HG03095 (cell line): ENCODE measurements around the gene GDNF.
"Not testable (repeated sequence)": the region's sequence is repeated elsewhere in the genome, so short reads cannot be mapped to it uniquely, and the experiment has no call there.

Experiments used
- ATAC-seq: cut with Tn5 transposase; IDR thresholded peaks from one replicate; pipeline ENCODE4 v1.9.1; 2021; ENCODE audit warnings: moderate library complexity; ENCODE audit not compliant: unreplicated experiment

GDNF gene

GRCh38 chr5:37787742-37788141 lies 52.1 kb downstream of the GDNF start:
- no peak for ATAC-seq

DNA sequence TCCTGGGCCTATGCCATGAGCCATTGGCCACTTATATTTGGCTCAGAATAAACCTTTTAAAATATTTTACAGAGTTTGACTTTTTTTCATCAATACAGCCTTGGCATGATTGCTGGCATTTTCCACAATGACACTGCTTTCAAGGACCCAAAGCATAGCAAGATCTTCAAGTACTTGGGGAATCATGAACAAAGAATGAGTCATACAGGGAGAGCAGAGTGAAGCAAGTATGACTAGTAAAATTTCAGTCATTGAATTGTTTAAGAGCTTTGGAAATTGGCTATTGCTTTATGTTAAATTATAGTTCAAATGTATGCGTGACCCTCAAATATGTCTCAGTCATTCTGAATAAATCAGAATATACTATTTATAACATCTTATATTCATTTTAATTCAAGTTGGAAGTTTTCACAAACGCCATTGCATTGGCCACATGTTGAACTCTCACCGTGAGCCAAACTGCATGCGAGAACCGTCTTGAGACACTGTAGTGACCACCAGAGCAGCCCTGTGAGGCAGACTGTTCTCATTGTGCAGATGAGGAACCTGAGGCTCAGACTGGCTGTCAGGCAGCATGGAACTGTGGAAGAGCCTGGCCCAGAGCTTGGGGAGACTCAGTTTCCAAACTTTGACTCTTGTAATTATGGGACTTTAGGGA lies 52.9 kb downstream of the GDNF start:
- ATAC-seq: no peak

- ATAC-seq: no peak
Measured at GRCh38 chr5:37786416-37786815, 53.4 kb downstream of the GDNF start.

DNA sequence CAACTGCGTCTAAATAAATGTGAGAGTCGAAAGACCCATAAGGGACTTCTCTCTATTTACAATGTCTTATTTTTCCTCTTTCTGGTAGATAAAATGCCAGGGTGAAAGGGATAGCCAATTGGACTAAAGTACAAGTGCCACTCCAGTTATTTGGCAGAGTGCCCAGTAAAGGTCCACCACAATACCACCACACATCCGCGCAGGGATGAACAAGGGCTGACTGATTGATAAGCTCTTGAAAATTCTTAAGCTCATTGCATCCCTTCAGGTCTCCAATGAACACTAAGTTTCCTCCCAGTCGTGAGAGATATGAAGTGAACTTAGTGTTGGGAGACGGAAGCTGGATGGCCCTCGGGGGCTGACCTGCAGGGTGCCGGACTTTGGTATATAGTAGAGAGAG lies 58.4 kb downstream of the GDNF start:
- not testable (repeated sequence) for ATAC-seq

DNA sequence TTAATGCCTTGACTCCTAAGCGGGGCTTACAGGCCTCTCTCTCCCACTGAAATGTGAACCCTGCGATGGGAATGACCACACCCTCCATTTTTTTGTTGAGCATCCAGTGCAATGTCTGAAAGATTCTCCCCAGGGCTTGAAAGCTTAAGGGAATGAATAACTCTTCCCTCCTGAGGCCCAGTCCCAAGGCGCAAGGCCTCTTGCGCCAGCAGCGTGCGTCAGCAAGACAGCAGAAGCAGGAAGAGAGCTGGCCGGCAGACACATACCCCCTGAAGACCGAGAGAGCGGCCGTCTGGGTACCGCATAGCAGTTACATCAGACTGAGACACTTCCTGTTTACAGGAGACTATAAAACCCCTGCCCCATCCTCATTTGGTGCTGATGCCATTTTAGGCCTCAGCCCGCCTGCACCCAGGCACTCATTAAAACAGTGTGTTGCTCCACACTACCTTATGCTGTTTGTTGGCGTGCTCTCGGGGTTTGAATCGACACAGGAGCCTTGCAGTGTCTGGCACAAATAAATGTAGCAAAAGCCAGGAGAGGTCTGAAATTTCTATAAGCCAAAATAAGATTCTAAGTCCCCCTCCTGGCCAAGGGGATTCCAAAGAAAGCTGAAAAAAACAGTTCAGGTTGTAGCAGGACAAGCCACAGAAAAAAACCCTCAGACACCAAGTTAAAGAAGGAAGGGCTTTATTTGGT lies 62.3 kb downstream of the GDNF start:
- ATAC-seq: no peak

- ATAC-seq: no peak
Measured at GRCh38 chr5:37776826-37777225, 63.0 kb downstream of the GDNF start.

GRCh38 chr5:37774912-37775483 lies 64.8 kb downstream of the GDNF start:
- no peak for ATAC-seq

- no peak for ATAC-seq
Measured at GRCh38 chr5:37773809-37774208, 66.0 kb downstream of the GDNF start.

- ATAC-seq: no peak
Measured at GRCh38 chr5:37772255-37772654, 67.6 kb downstream of the GDNF start.

GRCh38 chr5:37771731-37772130 lies 68.1 kb downstream of the GDNF start:
- no peak for ATAC-seq

GRCh38 chr5:37771203-37771611 lies 68.6 kb downstream of the GDNF start:
- ATAC-seq: no peak

GRCh38 chr5:37770786-37771185 lies 69.1 kb downstream of the GDNF start:
- no peak for ATAC-seq

- no peak for ATAC-seq
Measured at GRCh38 chr5:37769840-37770239, 70.0 kb downstream of the GDNF start.

DNA sequence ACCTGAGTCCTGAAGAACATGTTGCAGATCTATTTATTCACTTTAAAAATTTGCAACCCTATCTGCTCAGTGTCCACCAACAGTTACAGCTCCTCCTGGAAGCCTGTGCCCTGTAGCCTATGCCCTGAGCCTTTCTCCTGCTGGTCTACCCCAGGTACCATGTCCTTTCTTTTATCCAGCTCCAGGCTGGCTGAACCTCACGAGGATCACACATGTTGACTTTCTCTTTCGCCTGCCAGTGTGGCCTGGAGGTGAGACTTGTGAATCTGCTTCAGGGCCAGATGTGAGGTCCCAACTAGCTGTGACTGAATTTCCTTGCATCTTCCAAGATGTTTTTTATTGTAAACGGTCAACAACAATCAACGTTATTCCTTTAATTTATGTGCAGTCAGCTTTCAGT lies 70.7 kb downstream of the GDNF start:
- ATAC-seq: no peak

GRCh38 chr5:37768371-37768770 lies 71.5 kb downstream of the GDNF start:
- ATAC-seq: no peak

- no peak for ATAC-seq
Measured at GRCh38 chr5:37767961-37768360, 71.9 kb downstream of the GDNF start.

DNA sequence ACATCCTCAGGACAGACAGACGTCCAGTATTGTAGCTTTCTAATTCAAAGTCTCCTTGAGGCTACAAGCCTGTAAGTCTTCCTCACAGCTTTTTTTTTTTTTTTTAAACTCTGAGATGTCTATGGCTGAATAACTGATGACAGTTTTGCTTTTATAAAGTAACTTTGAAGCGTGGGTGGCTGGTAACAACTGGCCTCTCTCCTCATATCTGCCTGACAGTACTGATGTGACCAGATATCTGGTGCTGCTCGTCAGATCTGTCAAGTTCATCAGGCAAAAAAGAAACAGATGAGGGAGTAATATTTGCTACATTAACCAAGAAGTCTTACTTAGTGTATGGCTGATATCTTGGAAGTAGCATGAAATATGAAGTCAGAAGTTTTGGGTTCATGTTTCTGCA lies 72.6 kb downstream of the GDNF start:
- no peak for ATAC-seq
